Duodenal mucosa (tissue), 2 donors: ENCODE results near the gene MFRP.

ENCODE experiments used
- H3K27ac ChIP-seq: one replicate; pipeline ENCODE4 v1.7.0; 2013; ENCODE audit warnings: low read depth, low read length
- H3K27me3 ChIP-seq, 2 donors: one replicate each; pipeline ENCODE4 v1.7.0; 2013; ENCODE audit warnings: low read length in 2 of 2, control low read depth in 1 of 2; ENCODE audit not compliant: insufficient read depth in 2 of 2, control insufficient read depth in 1 of 2
- H3K36me3 ChIP-seq, 2 donors: one replicate each; pipeline ENCODE4 v1.7.0; 2013; ENCODE audit warnings: low read length in 2 of 2, control low read depth in 1 of 2; ENCODE audit not compliant: insufficient read depth in 2 of 2, control insufficient read depth in 1 of 2
- H3K4me1 ChIP-seq, 2 donors: one replicate each; pipeline ENCODE4 v1.7.0; 2013; ENCODE audit warnings: low read length in 2 of 2, control low read depth in 1 of 2; ENCODE audit not compliant: insufficient read depth in 2 of 2, control insufficient read depth in 1 of 2
- H3K4me3 ChIP-seq, 2 donors: one replicate each; pipeline ENCODE4 v1.7.0; 2013; ENCODE audit warnings: low read length in 2 of 2, low read depth in 1 of 2
- H3K9ac ChIP-seq, 2 donors: one replicate each; pipeline ENCODE4 v1.7.0; 2013; ENCODE audit warnings: low read length in 2 of 2, low read depth in 1 of 2
- H3K9me3 ChIP-seq, 2 donors: one replicate each; pipeline ENCODE4 v1.7.0; 2013; ENCODE audit warnings: low read length in 2 of 2, control low read depth in 1 of 2; ENCODE audit not compliant: control insufficient read depth in 1 of 2

The MFRP gene

DNA sequence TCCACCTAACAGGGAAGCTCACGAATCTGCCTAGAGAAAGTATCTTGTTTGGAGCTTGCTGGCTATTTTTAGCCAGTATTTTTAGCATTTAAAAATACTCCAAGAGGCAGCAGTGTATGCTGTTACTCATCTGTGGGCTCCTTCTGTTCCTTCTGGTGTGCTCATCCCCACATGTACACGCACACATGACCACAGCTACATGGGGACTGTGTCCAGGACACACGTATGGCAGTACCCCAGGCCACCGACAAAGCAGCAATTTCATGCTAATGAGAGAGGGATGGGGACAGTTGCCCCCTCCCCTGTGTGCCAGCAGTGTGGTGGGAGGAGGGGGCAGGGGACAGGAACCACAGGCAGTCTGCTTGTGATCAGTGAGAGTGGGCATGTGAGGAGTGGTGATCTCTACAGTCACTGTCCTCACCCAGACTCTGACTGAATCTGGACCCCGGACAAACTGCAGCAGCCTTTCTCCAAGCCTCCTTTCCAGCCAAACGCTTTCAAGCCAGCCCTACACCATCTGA is 18.6 kb upstream of the MFRP start:
- Histone ChIP-seq H3K4me1 (peaks cover 76 to 77% of the 10 kb centered on the region in 2 donors), H3K27me3 (peaks cover 11 to 13% of the 10 kb centered on the region in 2 donors), H3K27ac (peak overlapping the region; percentile 53), H3K4me3 (peak overlapping the region in 1 of 2 donors; percentile 21), H3K9ac (peak overlapping the region in 1 of 2 donors; percentile 25), H3K9me3 (no peaks in the 10 kb centered on the region), H3K36me3 (peaks cover 0 to under 1% of the 10 kb centered on the region in 2 donors)

DNA sequence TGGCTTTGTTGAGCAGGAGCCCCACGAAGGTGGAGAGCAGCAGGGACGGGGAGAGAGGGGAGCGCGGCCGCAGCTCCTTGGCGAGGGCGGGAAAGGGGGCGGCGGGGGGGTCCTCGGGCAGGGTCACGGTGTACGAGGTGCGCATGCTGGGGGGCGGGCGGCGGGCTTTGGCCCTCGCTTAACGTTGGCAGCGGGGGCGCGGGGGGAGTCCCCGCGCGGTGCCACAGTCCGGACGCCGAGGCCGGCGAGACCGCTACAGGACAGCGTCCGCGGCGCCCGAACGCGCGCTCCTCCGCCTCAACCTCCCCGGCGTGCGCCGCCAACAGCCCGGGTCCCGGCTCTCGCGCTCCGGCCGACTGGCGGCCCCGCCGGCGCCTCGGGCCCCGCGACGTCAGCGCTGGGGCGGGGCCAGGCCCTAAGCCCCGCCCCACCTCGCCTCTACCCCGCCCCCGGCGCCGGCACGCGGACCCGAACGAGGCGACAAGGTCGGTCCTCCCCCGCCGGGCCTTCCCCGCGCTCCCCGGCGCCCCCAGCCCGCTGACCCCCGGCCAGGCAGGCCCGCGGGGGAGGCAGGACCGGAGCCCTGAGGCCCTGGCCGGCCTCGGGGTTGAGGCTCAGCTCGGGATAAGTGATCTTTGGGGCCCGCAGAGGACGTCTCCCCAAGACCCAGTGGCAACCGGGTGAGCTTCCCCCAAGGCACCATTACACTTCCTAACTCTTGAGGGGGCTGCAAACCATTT is 17.5 kb upstream of the MFRP start:
- Histone ChIP-seq H3K4me1 (peaks cover 67% of the 10 kb centered on the region in 2 donors), H3K9me3 (no peaks in the 10 kb centered on the region), H3K9ac (peak overlapping the region; percentile 70 to 75), H3K4me3 (peak overlapping the region; percentile 67), H3K27me3 (peaks cover 11 to 13% of the 10 kb centered on the region in 2 donors), H3K36me3 (peaks cover 0 to 11% of the 10 kb centered on the region in 2 donors), H3K27ac (peak overlapping the region; percentile 51)

GRCh38 chr11:119363081-119363850 is 16.8 kb upstream of the MFRP start:
- H3K4me3 ChIP-seq: peak overlapping the region; percentile 67
- peak overlapping the region; percentile 51 for H3K27ac ChIP-seq
- peak overlapping the region; percentile 70 to 75 for H3K9ac ChIP-seq
- H3K9me3 ChIP-seq: no peaks in the 10 kb centered on the region
- peaks cover 11 to 13% of the 10 kb centered on the region in 2 donors for H3K27me3 ChIP-seq
- peaks cover 0 to 17% of the 10 kb centered on the region in 2 donors for H3K36me3 ChIP-seq
- H3K4me1 ChIP-seq: peaks cover 59 to 62% of the 10 kb centered on the region in 2 donors

DNA sequence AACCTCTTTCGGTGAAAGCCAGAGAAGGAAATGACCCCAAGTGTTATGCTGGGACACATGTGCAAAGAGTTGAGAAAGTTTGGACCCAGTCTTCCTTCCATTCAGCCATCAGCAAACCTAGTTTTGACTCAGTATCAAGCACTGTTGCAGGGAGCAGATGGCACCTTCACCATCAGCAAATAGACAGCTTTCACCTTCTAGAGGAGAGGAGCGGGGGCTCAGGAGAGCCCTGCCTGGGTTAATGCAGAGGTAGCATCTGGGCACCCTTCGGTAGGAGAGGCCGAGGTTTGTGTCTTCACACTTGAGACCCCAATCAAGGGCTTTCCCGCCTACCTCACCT is 16.2 kb upstream of the MFRP start:
- Histone ChIP-seq H3K4me1 (peaks cover 54 to 56% of the 10 kb centered on the region in 2 donors), H3K27ac (peak overlapping the region; percentile 51), H3K9me3 (no peaks in the 10 kb centered on the region), H3K27me3 (peaks cover 11 to 13% of the 10 kb centered on the region in 2 donors), H3K36me3 (peaks cover 0 to 21% of the 10 kb centered on the region in 2 donors), H3K9ac (peak overlapping the region; percentile 70 to 75), H3K4me3 (peak overlapping the region; percentile 67)

- no peak overlapping the region for H3K27ac ChIP-seq
- peaks cover 11 to 13% of the 10 kb centered on the region in 2 donors for H3K27me3 ChIP-seq
- peaks cover 0 to 21% of the 10 kb centered on the region in 2 donors for H3K36me3 ChIP-seq
- H3K9ac ChIP-seq: peak overlapping the region; percentile 70 to 75
- peak overlapping the region; percentile 67 for H3K4me3 ChIP-seq
- H3K9me3 ChIP-seq: no peaks in the 10 kb centered on the region
- peaks cover 48 to 50% of the 10 kb centered on the region in 2 donors for H3K4me1 ChIP-seq
Measured at GRCh38 chr11:119361941-119362725, 15.6 kb upstream of the MFRP start.

GRCh38 chr11:119361056-119361787 is 14.7 kb upstream of the MFRP start:
- Histone ChIP-seq H3K27ac (no peak overlapping the region), H3K9ac (peak overlapping the region in 1 of 2 donors; percentile 75), H3K27me3 (peaks cover 11 to 13% of the 10 kb centered on the region in 2 donors), H3K4me1 (peaks cover 39 to 41% of the 10 kb centered on the region in 2 donors), H3K36me3 (peaks cover 0 to 21% of the 10 kb centered on the region in 2 donors), H3K4me3 (peak overlapping the region; percentile 43 to 67), H3K9me3 (no peaks in the 10 kb centered on the region)

DNA sequence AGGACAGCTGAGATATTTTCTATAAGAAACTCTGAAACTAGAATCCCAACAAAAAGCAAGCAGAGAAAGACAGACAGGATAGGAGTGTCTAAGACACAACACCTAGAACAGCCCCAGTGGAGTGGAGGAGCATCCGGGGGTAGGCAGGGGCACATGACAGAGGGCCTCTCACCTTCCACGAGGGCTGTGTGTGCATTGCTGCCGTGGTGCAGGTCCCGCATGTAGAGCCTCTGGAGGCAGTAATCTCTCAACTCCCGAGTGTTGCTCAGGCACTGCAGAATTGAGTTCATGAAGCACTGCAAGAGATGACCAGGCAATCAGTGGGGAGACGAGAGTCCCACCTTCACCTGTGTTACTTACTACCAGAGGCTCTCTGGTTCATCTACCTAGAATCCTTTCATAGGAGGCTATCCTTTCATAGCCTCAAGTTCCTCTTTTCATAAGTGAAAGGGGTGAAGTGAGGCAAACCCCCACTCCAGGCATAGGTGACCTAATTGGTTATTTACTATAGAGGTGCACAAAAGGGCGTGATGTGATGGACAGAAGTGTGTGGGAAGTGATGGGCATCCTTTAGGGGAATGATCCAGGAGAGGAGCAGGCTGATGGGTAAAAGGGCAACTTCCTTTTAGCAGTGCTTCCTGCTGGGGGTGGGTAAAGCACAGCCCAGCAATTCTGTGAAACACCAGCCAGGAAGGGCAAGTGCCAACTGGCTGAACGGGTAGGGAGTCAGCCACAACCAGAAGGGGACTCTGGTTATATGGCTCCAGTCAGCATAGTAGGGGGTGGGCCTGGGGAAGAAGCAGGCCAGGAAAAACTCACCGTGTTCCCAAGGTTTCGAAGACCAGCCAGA is 13.1 kb upstream of the MFRP start:
- Histone ChIP-seq H3K4me1 (peaks cover 28 to 31% of the 10 kb centered on the region in 2 donors), H3K9ac (no peak overlapping the region), H3K4me3 (no peak overlapping the region), H3K27ac (no peak overlapping the region), H3K36me3 (peaks cover 0 to 21% of the 10 kb centered on the region in 2 donors), H3K27me3 (peaks cover 6% of the 10 kb centered on the region in 2 donors), H3K9me3 (no peaks in the 10 kb centered on the region)

DNA sequence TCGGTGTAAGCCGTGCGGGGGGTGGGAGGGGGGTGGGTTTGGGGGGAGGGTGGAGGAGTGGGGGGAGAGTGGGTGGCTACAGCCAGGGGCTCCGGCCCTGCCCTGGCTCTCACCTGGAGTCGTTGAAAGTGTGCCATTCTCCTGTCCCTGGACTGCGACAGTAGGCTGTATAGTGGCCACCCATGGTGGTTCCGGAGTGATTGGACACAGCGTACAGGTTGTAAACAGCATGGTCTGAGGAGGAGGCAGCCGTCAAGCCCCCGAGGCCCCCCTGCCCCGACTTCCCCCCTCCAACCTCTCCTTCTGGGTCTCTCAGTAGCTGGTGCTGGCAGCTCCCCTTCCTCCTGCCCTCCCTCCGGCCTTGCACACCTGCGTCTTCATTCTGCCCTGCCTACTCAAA is 10.6 kb upstream of the MFRP start:
- Histone ChIP-seq H3K36me3 (peaks cover 0 to 21% of the 10 kb centered on the region in 2 donors), H3K4me3 (no peak overlapping the region), H3K27me3 (peaks cover 0 to 3% of the 10 kb centered on the region in 2 donors), H3K9me3 (no peaks in the 10 kb centered on the region), H3K4me1 (peaks cover 18 to 21% of the 10 kb centered on the region in 2 donors), H3K27ac (no peak overlapping the region), H3K9ac (no peak overlapping the region)
